ENCODE results near the gene NUDT1. TPM values are rescaled to one million over a fixed set of nuclear protein-coding genes. Genes with fewer than 3 reads are reported as not detected.

NUDT1 gene
- total and polyA plus RNA-seq, 2 experiments from 2014 or later = 33.0 to 33.8 TPM

DNA sequence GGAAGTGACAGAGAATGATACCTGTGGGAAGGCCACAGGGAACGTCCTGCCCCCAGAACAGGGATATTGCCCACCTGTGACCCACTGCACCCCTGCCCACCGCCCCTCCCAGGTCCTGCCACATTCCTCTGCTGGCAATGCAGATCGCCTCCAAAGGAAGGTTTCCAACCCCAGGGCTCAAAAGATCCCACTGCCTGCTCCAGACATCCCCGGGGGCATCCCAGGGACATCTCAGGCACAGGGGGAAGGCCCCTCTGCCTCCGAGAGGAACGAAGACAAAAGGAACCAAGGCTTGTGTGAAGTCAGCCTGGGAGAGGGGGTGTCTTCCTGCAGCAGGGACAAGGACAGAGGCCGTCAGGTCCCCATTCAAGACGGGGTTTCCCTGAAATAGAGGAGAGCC lies 28.5 kb downstream of the NUDT1 start:
- Histone ChIP-seq H3K27ac (no peak overlapping the region), H3K27me3 (no peaks in the 10 kb centered on the region), H3K36me3 (no peaks in the 10 kb centered on the region), H3K4me1 (ENCODE audit: low read depth) (no peaks in the 10 kb centered on the region), H3K4me3 (no peak overlapping the region), H3K9me3 (ENCODE audit: low read depth) (no peaks in the 10 kb centered on the region)
- no peak for DNase-seq (ENCODE audit: low read depth in 1 of 2, low spot score in 1 of 2)
- TF ChIP-seq, protein P1, sequence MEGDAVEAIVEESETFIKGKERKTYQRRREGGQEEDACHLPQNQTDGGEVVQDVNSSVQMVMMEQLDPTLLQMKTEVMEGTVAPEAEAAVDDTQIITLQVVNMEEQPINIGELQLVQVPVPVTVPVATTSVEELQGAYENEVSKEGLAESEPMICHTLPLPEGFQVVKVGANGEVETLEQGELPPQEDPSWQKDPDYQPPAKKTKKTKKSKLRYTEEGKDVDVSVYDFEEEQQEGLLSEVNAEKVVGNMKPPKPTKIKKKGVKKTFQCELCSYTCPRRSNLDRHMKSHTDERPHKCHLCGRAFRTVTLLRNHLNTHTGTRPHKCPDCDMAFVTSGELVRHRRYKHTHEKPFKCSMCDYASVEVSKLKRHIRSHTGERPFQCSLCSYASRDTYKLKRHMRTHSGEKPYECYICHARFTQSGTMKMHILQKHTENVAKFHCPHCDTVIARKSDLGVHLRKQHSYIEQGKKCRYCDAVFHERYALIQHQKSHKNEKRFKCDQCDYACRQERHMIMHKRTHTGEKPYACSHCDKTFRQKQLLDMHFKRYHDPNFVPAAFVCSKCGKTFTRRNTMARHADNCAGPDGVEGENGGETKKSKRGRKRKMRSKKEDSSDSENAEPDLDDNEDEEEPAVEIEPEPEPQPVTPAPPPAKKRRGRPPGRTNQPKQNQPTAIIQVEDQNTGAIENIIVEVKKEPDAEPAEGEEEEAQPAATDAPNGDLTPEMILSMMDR (IDR thresholded peaks at IDR 0.05; ENCODE audit: low read depth, low read length) = no peak

DNA sequence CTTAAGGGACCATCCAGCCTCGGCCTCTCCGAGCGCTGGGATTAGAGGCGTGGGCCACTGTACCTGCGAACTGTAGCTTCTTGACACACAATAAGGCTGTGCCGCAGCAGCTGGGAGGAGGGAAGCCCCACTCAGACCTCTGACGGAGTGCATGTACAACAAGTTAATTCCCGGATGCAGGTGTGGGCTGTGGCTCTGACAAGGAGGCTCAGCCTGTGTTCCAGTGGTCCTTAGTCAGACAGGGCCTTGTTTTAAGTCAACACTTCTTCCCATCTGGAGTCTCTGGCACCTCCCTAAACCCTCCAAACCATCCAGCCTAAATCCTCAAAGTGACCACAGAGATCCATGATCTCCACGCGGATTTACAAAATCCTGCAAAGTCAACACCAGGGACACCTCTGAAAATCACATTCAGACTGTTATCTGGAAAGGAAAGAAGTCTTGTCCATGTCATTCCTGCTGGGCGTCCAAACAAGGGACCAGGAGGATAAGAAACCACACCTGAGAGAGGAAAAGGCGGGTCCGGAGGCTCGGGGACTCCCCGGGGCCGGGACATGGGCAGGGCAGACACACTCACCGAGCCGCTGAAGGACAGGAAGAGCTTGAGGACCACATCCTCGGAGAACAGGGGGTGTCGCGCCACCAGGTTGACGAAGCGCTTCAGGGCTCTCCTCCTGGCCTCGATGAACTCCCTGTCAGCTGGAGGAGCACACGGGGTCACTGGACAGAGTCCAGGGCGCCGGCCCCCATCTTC lies 29.4 kb downstream of the NUDT1 start:
- DNase-seq (ENCODE audit: low read depth in 1 of 2, low spot score in 1 of 2) = no peak
- Histone ChIP-seq H3K4me3 (no peak overlapping the region), H3K27me3 (no peaks in the 10 kb centered on the region), H3K4me1 (ENCODE audit: low read depth) (no peaks in the 10 kb centered on the region), H3K27ac (no peak overlapping the region), H3K36me3 (no peaks in the 10 kb centered on the region), H3K9me3 (ENCODE audit: low read depth) (no peaks in the 10 kb centered on the region)
- TF ChIP-seq, protein P1 (IDR thresholded peaks at IDR 0.05; ENCODE audit: low read depth, low read length) = no peak

DNA sequence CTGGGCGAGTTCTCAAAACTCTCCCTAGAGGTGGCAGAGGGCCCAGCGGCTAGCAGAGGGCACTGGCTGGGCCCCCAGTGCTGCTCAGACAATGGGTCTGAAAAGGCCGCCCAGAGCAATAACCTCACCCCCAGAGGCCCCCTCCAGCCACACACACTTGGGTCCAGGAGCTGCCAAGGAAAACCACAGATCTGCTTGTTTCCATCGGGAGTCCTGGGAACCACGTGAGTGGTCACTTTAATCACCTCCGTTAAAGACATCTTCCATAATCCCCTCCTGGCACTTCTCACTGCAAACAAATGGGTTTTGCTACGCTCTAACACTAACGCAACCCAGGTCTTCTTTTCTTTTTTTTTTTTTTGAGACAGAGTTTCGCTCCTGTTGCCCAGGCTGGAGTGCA lies 30.0 kb downstream of the NUDT1 start:
- Histone ChIP-seq H3K4me1 (ENCODE audit: low read depth) (no peaks in the 10 kb centered on the region), H3K9me3 (ENCODE audit: low read depth) (no peaks in the 10 kb centered on the region), H3K4me3 (no peak overlapping the region), H3K27ac (no peak overlapping the region), H3K36me3 (no peaks in the 10 kb centered on the region), H3K27me3 (no peaks in the 10 kb centered on the region)
- TF ChIP-seq, protein P1 (IDR thresholded peaks at IDR 0.05; ENCODE audit: low read depth, low read length) = no peak
- no peak for DNase-seq (ENCODE audit: low read depth in 1 of 2, low spot score in 1 of 2)

DNA sequence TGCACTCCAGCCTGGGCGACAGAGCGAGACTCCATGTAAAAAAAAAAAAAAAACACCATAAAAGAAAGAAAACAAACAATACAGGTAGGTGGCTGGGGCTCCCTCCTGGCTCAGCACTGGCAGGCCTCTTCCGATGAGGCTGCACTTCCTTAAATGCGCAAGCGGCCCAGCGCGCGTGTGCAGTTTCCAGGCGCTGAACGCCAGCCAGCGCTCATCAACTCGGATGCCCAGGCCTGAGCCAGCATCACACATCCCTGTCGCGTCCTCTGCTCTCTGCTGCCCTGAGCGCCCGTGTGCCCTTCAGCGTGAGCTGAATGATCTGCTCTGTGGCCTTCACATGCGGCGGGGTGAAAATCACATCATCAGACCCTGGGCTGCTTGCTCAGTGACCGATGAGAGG lies 31.8 kb downstream of the NUDT1 start:
- Histone ChIP-seq H3K36me3 (no peaks in the 10 kb centered on the region), H3K9me3 (ENCODE audit: low read depth) (no peaks in the 10 kb centered on the region), H3K4me1 (ENCODE audit: low read depth) (no peaks in the 10 kb centered on the region), H3K27me3 (no peaks in the 10 kb centered on the region), H3K4me3 (no peak overlapping the region), H3K27ac (no peak overlapping the region)
- no peak for DNase-seq (ENCODE audit: low read depth in 1 of 2, low spot score in 1 of 2)
- TF ChIP-seq, protein P1 (IDR thresholded peaks at IDR 0.05; ENCODE audit: low read depth, low read length) = no peak

DNA sequence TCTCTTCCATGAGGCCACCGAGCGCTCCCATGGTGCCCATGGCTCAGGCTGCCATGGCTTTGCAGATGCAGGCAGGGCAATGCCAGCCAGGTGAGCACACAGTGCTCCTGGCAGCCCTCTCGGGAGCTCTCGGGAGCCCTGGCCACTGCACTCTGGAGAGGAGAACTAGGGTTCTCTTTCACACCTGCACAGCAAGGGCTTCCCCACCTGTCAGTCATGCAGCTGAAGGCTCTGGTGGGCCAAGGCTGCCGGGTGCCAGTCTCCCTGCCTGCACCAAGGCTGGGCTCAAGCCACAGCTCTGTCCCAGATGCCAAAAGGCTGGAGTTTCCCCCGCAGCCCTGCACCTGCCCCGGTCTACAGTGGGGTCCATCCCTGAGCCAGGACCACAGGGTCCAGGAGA lies 32.6 kb downstream of the NUDT1 start:
- H3K27ac ChIP-seq = no peak overlapping the region
- no peaks in the 10 kb centered on the region for H3K27me3 ChIP-seq
- no peak for DNase-seq (ENCODE audit: low read depth in 1 of 2, low spot score in 1 of 2)
- H3K36me3 ChIP-seq = no peaks in the 10 kb centered on the region
- no peaks in the 10 kb centered on the region for H3K9me3 ChIP-seq (ENCODE audit: low read depth)
- H3K4me3 ChIP-seq = no peak overlapping the region
- TF ChIP-seq, protein P1 (IDR thresholded peaks at IDR 0.05; ENCODE audit: low read depth, low read length) = no peak
- no peaks in the 10 kb centered on the region for H3K4me1 ChIP-seq (ENCODE audit: low read depth)
